GM12801 (cell line): ENCODE measurements around the gene JAZF1.

Experiments
- CTCF ChIP-seq: IDR thresholded peaks from one replicate; pipeline ENCODE4 v1.5.1; 2011; ENCODE audit warnings: control low read depth; ENCODE audit not compliant: insufficient read length; ENCODE audit errors: extremely low read depth

JAZF1 gene

GRCh38 chr7:28016297-28016696 is 164.3 kb downstream of the JAZF1 start:
- no peak for TF ChIP-seq CTCF

GRCh38 chr7:28015169-28015568 is 165.4 kb downstream of the JAZF1 start:
- TF ChIP-seq CTCF = no peak

- TF ChIP-seq CTCF = no peak
These were observed 167.2 kb downstream of the JAZF1 start for GRCh38 chr7:28013441-28013840.

- no peak for TF ChIP-seq CTCF
These were observed 167.6 kb downstream of the JAZF1 start for GRCh38 chr7:28013019-28013418.

- no peak for TF ChIP-seq CTCF
These were observed 171.7 kb downstream of the JAZF1 start for GRCh38 chr7:28008911-28009310.

GRCh38 chr7:28008171-28008570 is 172.4 kb downstream of the JAZF1 start:
- no peak for TF ChIP-seq CTCF

GRCh38 chr7:28006491-28006890 is 174.1 kb downstream of the JAZF1 start:
- no peak for TF ChIP-seq CTCF

- no peak for TF ChIP-seq CTCF
These were observed 174.8 kb downstream of the JAZF1 start for GRCh38 chr7:28005847-28006231.
